NCI-H345 (cell line): ENCODE data around the gene IL21R.
"Not testable (repeated sequence)": the region's sequence is repeated elsewhere in the genome, so short reads cannot be mapped to it uniquely, and the experiment has no call there.

Source experiments
- DNase-seq: peaks from one replicate; lab custom pipeline; 2025; lab: John Stamatoyannopoulos, UW

The IL21R gene

GRCh38 chr16:27445502-27446175 lies 43.7 kb downstream of the IL21R start:
- DNase-seq = no peak

- no peak for DNase-seq
Measured at GRCh38 chr16:27446721-27447120, 44.7 kb downstream of the IL21R start.

- no peak for DNase-seq
Measured at GRCh38 chr16:27447301-27447700, 45.3 kb downstream of the IL21R start.

GRCh38 chr16:27448532-27449433 lies 46.8 kb downstream of the IL21R start:
- DNase-seq = no peak

GRCh38 chr16:27449434-27450195 lies 47.6 kb downstream of the IL21R start:
- DNase-seq = no peak

- no peak for DNase-seq
Measured at GRCh38 chr16:27450196-27450549, 48.2 kb downstream of the IL21R start.

- no peak for DNase-seq
Measured at GRCh38 chr16:27452569-27453493, 50.9 kb downstream of the IL21R start.

GRCh38 chr16:27453494-27453825 lies 51.5 kb downstream of the IL21R start:
- DNase-seq = no peak

GRCh38 chr16:27455700-27456099 lies 53.7 kb downstream of the IL21R start:
- DNase-seq = no peak

- DNase-seq = not testable (repeated sequence)
Measured at GRCh38 chr16:27457605-27457900, 55.6 kb downstream of the IL21R start.

GRCh38 chr16:27458258-27458657 lies 56.3 kb downstream of the IL21R start:
- DNase-seq = no peak

GRCh38 chr16:27458987-27459688 lies 57.2 kb downstream of the IL21R start:
- no peak for DNase-seq

GRCh38 chr16:27460213-27460612 lies 58.2 kb downstream of the IL21R start:
- no peak for DNase-seq

- DNase-seq = no peak
Measured at GRCh38 chr16:27460663-27461482, 58.9 kb downstream of the IL21R start.

GRCh38 chr16:27461483-27462171 lies 59.7 kb downstream of the IL21R start:
- DNase-seq = no peak

- DNase-seq = no peak
Measured at GRCh38 chr16:27462200-27462845, 60.3 kb downstream of the IL21R start.

GRCh38 chr16:27462846-27463682 lies 61.1 kb downstream of the IL21R start:
- no peak for DNase-seq
